Lower lobe of right lung (tissue), 2 donors: ENCODE results near the gene VAX1. TPM values are rescaled to one million over a fixed set of nuclear protein-coding genes. Genes with fewer than 3 reads are reported as not detected.

Source experiments
- ATAC-seq, 2 donors: fragments of 200-7000 bp; cut with Tn5 transposase; one replicate each; pipeline ENCODE4 v1.9.1; 2020 to 2022; ENCODE audit warnings: mild to moderate bottlenecking in 2 of 2, moderate library complexity in 2 of 2
- DNase-seq: peaks from one replicate; pipeline ENCODE4 v3.0.0-alpha.2; 2020
- H3K27ac ChIP-seq: fragments of 200-600 bp; one replicate; pipeline ENCODE4 v1.8.0; 2022
- H3K27me3 ChIP-seq: fragments of 200-600 bp; one replicate; pipeline ENCODE4 v1.8.0; 2022; ENCODE audit warnings: low read depth
- H3K36me3 ChIP-seq: fragments of 200-600 bp; one replicate; pipeline ENCODE4 v1.8.0; 2022; ENCODE audit warnings: mild to moderate bottlenecking
- H3K4me1 ChIP-seq: fragments of 200-600 bp; one replicate; pipeline ENCODE4 v1.8.0; 2022
- H3K4me3 ChIP-seq: fragments of 200-600 bp; one replicate; pipeline ENCODE4 v1.8.0; 2022; ENCODE audit warnings: mild to moderate bottlenecking
- H3K9me3 ChIP-seq: fragments of 200-600 bp; one replicate; pipeline ENCODE4 v1.8.0; 2022
- intact Hi-C: fragments of 100-400 bp; cut with DNase I; formaldehyde crosslinking; loops from one replicate; pipeline ENCODE4 v1.11.0; 2022
- total RNA-seq: library from RNA; stranded (reverse); fragmentation: NEBNext Ultra II Directional; extraction: Animal tissue kit (Norgen Biotek cat#: 25700); gene quantifications from one replicate; pipeline ENCODE4 v1.2.1, GENCODE V29; 2021
- TF ChIP-seq, protein P1 (sequence below): fragments of 200-600 bp; IDR thresholded peaks from one replicate; pipeline ENCODE4 v1.8.0; 2022; ENCODE audit warnings: antibody characterized with exemption, mild to moderate bottlenecking
- donor health status: DM: no; HTN: yes; CAD: no; lungs with severe emphysema.

The VAX1 gene
- total RNA-seq, 1 donor from 2014 or later, result not detected

DNA sequence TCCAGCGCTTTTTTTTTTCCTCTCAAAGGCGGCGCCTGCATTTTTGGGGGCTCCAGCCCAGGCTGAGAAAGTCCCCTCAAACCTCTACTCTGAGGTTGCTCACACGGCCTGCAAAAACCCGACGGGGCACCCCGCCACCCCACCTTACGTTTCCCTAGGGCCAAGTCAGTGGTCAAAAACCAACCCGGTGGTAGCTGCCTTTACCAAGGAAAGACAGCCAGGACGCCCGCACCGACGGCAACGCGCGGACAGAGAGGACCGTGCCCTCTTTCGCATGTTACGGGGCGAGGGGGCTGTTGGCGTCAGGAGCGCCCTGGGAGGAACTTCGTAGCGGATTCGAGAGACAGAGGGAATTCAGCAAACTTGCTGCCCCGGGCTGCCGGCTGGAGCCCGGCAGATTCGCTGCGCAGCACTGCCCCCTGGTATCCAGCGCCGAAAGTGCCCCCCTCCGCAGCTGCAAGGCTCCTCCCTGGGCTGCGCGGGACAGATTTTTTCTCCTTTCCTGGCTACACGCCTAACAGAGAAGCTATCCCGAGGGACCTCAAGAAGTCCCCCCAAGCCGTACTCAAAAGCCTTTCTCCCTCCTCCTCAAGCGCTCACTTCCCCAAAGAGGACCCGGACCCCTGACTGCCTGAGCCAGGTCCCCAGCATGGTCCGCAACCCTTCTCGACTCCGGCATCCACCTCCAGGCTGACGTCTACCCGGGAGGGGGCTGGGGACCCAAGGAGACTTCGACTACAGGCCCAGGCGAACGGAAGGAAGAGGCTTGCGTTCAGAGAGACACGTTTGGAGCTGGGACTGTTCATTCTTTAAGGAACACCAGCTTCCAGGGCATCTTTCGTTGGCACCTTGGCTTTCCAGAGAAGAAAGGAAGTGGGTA, 27.7 kb upstream of the VAX1 start:
- H3K27ac ChIP-seq, result no peak overlapping the region
- TF ChIP-seq, protein P1, sequence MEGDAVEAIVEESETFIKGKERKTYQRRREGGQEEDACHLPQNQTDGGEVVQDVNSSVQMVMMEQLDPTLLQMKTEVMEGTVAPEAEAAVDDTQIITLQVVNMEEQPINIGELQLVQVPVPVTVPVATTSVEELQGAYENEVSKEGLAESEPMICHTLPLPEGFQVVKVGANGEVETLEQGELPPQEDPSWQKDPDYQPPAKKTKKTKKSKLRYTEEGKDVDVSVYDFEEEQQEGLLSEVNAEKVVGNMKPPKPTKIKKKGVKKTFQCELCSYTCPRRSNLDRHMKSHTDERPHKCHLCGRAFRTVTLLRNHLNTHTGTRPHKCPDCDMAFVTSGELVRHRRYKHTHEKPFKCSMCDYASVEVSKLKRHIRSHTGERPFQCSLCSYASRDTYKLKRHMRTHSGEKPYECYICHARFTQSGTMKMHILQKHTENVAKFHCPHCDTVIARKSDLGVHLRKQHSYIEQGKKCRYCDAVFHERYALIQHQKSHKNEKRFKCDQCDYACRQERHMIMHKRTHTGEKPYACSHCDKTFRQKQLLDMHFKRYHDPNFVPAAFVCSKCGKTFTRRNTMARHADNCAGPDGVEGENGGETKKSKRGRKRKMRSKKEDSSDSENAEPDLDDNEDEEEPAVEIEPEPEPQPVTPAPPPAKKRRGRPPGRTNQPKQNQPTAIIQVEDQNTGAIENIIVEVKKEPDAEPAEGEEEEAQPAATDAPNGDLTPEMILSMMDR, result peak; percentile 48
- peaks cover 99% of the 10 kb centered on the region for H3K27me3 ChIP-seq
- intact Hi-C loops, result no loop called here
- H3K4me3 ChIP-seq, result peak overlapping the region; percentile 40
- H3K9me3 ChIP-seq, result no peaks in the 10 kb centered on the region
- ATAC-seq (peak; percentile 62 to 69), DNase-seq (peak; percentile 59)
- no peaks in the 10 kb centered on the region for H3K36me3 ChIP-seq
- peaks cover 37% of the 10 kb centered on the region for H3K4me1 ChIP-seq

DNA sequence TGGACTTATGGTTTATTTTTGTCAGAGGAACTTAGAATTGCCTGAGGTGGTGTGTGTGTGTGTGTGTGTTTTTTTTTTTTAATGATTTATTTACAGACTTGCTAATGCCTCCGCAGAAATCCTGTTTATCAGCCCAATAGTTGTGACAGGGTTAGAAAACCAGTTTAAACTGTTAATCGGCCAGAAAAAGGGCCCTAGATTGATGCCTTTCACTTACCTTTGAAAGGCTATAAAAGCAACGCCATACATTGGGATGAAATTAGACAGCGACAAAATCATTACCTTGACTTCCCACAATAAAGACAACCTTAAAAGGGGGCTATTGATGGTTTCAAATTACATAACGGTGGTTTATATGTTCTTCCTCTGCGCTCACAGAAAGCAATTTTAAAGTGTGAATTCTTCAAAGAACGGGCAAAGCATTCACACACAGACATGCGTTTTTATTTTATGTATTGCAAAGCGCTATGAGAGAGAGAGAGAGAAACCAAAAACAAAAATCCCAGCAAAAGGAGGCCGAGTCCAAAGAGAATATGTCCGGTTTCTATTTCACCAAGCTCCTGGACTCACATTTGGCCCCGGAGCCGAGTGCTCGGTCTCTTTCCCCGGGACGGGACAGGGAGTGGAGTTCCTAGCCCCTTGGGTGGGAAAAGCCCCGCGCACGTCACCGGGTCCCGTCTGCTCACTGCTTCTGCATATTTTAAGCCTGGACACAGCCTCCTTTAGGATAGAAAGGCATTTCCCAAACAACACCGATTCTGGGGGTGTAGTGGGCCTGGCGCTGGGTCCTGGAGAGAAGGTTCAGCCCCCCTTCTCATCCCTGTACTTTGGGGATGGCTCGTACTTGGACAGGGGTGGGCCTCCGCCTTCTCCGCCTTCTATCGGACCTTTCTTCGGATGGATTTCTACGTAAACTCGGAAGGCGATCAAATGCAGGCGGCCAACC, 26.8 kb upstream of the VAX1 start:
- peaks cover 99% of the 10 kb centered on the region for H3K27me3 ChIP-seq
- TF ChIP-seq, protein P1, result no peak
- H3K9me3 ChIP-seq, result no peaks in the 10 kb centered on the region
- peak overlapping the region; percentile 40 for H3K4me3 ChIP-seq
- H3K4me1 ChIP-seq, result peaks cover 37% of the 10 kb centered on the region
- ATAC-seq (no peak), DNase-seq (no peak)
- H3K27ac ChIP-seq, result no peak overlapping the region
- intact Hi-C loops, result no loop called here
- H3K36me3 ChIP-seq, result no peaks in the 10 kb centered on the region

DNA sequence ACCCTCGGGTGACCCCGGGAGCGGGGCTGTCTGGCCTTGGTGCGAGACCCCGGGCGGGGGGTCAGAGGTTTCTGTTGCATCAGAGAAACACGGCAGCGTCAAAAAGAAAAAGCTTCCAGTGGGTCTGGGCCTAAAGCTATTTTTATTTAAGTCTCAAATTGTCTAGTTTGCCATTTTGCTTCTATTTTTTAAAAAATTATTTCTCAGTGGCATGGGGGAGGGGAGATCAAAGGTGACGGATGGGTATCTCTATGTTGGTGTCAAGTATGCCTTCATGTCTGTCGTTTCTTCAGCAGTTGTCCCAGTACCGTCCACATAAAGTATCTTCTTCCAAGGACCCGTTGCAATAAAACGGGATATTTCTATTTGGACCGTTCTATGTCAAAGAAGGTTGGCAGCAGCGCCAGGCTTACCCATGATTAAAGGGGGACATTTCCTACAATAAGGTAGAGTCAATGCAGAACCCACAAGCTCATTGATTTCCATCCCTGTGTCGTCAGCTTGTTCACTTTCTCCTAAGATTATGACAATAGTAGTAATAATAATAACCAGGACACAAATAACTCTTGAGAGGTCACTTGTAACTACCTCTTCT, 26.0 kb upstream of the VAX1 start:
- H3K4me1 ChIP-seq, result peaks cover 37% of the 10 kb centered on the region

DNA sequence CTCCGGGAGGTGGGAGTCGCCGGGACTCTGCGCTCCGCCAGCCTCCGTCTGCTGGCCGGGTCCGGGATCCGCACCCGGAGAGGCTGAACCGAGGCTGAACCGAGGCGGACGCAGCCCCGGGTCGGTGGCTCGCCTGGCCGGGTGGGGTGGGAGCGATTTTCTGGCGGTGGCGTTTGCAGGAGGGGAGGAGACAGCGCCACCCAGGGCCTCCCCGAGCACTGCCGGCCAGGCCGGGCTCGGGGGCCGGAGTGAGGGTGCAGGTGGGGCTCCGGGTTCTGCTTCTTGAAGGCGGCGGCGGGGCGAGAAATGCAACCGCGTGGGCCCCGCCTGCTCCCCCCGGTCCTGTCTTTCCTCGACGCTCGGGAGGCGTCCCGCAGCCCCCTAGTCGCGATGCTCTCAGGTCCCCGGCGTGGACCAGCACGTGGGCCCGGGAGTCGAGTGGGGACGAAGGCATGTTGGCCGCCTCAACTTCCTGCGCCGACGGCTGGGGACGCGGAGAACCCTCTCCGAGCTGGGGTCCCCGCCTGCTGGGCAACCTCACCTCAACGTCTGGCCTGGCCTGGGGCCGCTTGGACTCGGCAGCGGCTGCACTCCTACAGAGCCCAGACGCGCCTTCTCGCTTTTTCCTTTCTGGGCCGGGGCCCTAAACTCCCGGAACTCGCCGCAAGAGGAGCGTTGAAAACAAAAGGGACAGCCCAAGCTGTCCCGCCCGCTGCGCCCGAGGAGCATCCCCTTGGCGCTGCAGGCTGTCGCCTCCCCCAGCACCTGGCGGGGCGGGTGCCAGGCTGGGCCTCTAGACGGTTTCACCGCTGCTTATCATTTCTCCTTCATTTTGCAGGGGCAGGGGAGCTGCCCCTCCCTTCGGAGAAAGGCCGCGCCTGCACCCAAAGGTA, 25.2 kb upstream of the VAX1 start:
- Histone ChIP-seq H3K36me3 (no peaks in the 10 kb centered on the region), H3K4me3 (peak overlapping the region; percentile 14), H3K4me1 (peaks cover 36% of the 10 kb centered on the region), H3K27ac (no peak overlapping the region), H3K27me3 (peaks cover 99% of the 10 kb centered on the region), H3K9me3 (no peaks in the 10 kb centered on the region)
- intact Hi-C loops, result no loop called here
- TF ChIP-seq, protein P1, result no peak
- ATAC-seq, result peak in 1 of 2 donors; percentile 13
- no peak for DNase-seq

More for the DNA sequence above, 26.0 kb upstream of the VAX1 start:
- Histone ChIP-seq H3K9me3 (no peaks in the 10 kb centered on the region), H3K27me3 (peaks cover 99% of the 10 kb centered on the region), H3K4me3 (no peak overlapping the region), H3K27ac (no peak overlapping the region), H3K36me3 (no peaks in the 10 kb centered on the region)
- TF ChIP-seq, protein P1, result no peak
- no peak for ATAC-seq
- DNase-seq, result no peak
- intact Hi-C loops, result no loop called here
